SK-N-SH (cell line): ENCODE measurements around the gene TMEM255B. TPM values are rescaled to one million over a fixed set of nuclear protein-coding genes. Genes with fewer than 3 reads are reported as not detected.

Experiments
- CTCF ChIA-PET: fragments of 300-600, 350-600 bp; formaldehyde crosslinking; extraction: SDS; loops from one replicate; lab custom pipeline; 2021; lab: Yijun Ruan, JAX
- POLR2A ChIA-PET: fragments of 350-600 bp; sonication (Branson Sonifier 250); formaldehyde crosslinking; extraction: SDS; loops from one replicate; lab custom pipeline; 2020; ENCODE audit warnings: antibody characterized with exemption, inconsistent platforms; lab: Yijun Ruan, JAX
- DNase-seq: peaks from one replicate; pipeline ENCODE4 v3.0.0; 2012
- H2AFZ ChIP-seq: fragments of 200-600 bp; sonication (generic); 2 replicates; pipeline ENCODE4 v1.8.1; 2016; ENCODE audit warnings: antibody characterized with exemption, mild to moderate bottlenecking, low read depth
- H3F3A ChIP-seq: fragments of 200-600 bp; sonication (generic); replicated peaks from 2 replicates; pipeline ENCODE3; 2016; ENCODE audit warnings: antibody characterized with exemption, mild to moderate bottlenecking; ENCODE audit not compliant: insufficient read depth
- H3K27ac ChIP-seq, 2 experiments: fragments of 200-500 bp in 1 of 2; fragments of 200-600 bp in 1 of 2; sonication (Bioruptor generic) in 1 of 2; sonication (generic), shearing (Covaris generic) in 1 of 2; 2 replicates each; pipeline versions ENCODE4 v1.5.1 to v1.6.1; 2014 to 2016; ENCODE audit warnings: low read depth in 2 of 2, inconsistent platforms in 1 of 2, low read length in 1 of 2, mild to moderate bottlenecking in 1 of 2, mixed read lengths in 1 of 2
- H3K27me3 ChIP-seq: fragments of 200-600 bp; sonication (generic), shearing (Covaris generic); 2 replicates; pipeline ENCODE4 v1.6.1; 2016; ENCODE audit warnings: mixed run types; ENCODE audit not compliant: insufficient read depth
- H3K36me3 ChIP-seq, 2 experiments: fragments of 200-500 bp in 1 of 2; fragments of 200-600 bp in 1 of 2; sonication (Bioruptor generic) in 1 of 2; sonication (generic) in 1 of 2; replicated peaks in 1 of 2; 2 replicates each; pipeline versions ENCODE3 to v1.5.1; 2014 to 2016; ENCODE audit warnings: low read length in 1 of 2, mild to moderate bottlenecking in 1 of 2; ENCODE audit not compliant: insufficient read depth in 2 of 2, control insufficient read depth in 1 of 2
- H3K4me1 ChIP-seq, 2 experiments: fragments of 200-500 bp in 1 of 2; fragments of 200-600 bp in 1 of 2; sonication (Bioruptor generic) in 1 of 2; sonication (generic), shearing (Covaris generic) in 1 of 2; 2 replicates each; pipeline versions ENCODE4 v1.5.1 to v1.6.1; 2014 to 2016; ENCODE audit warnings: low read depth in 1 of 2, low read length in 1 of 2, mixed run types in 1 of 2; ENCODE audit not compliant: insufficient read depth in 2 of 2, control insufficient read depth in 1 of 2
- H3K4me2 ChIP-seq: fragments of 200-600 bp; sonication (generic), shearing (Covaris generic); 2 replicates; pipeline ENCODE4 v1.6.1; 2017; ENCODE audit warnings: mixed run types
- H3K4me3 ChIP-seq, 2 experiments: fragments of 200-500 bp in 1 of 2; fragments of 200-600 bp in 1 of 2; sonication (Bioruptor generic) in 1 of 2; sonication (generic), shearing (Covaris generic) in 1 of 2; 2 replicates each; pipeline versions ENCODE4 v1.5.1 to v1.8.1; 2014 to 2016; ENCODE audit warnings: low read depth in 2 of 2, inconsistent platforms in 1 of 2, low read length in 1 of 2, mild to moderate bottlenecking in 1 of 2, mixed read lengths in 1 of 2, moderate library complexity in 1 of 2
- H3K79me2 ChIP-seq: fragments of 200-600 bp; sonication (generic); 2 replicates; pipeline ENCODE4 v1.8.1; 2017; ENCODE audit warnings: mild to moderate bottlenecking; ENCODE audit not compliant: insufficient read depth
- H3K9ac ChIP-seq: fragments of 200-600 bp; sonication (generic); 2 replicates; pipeline ENCODE4 v1.6.1; 2017; ENCODE audit warnings: mixed run types
- H3K9me2 ChIP-seq: fragments of 200-600 bp; sonication (generic); 2 replicates; pipeline ENCODE4 v1.6.1; 2017; ENCODE audit warnings: mixed run types
- H3K9me3 ChIP-seq: fragments of 200-600 bp; sonication (generic); 2 replicates; pipeline ENCODE4 v1.6.1; 2017; ENCODE audit warnings: mixed run types, mild to moderate bottlenecking, moderate library complexity
- H4K20me1 ChIP-seq: fragments of 200-600 bp; sonication (generic); 2 replicates; pipeline ENCODE4 v1.6.1; 2017; ENCODE audit warnings: mild to moderate bottlenecking, mixed run types; ENCODE audit not compliant: insufficient read depth
- CTCF ChIP-seq: fragments of 200-600 bp; sonication (generic); IDR thresholded peaks from 2 replicates; pipeline ENCODE4 v1.6.1; 2017; ENCODE audit warnings: antibody characterized with exemption, mild to moderate bottlenecking, moderate library complexity
- ELF1 ChIP-seq: IDR thresholded peaks from 2 replicates; pipeline ENCODE4 v1.4.0; 2012
- EZH2phosphoT487 ChIP-seq: fragments of 200-600 bp; sonication (generic); IDR thresholded peaks from 2 replicates; pipeline ENCODE4 v1.6.1; 2017; ENCODE audit warnings: low read depth, mixed run types, mild to moderate bottlenecking, antibody characterized with exemption, moderate library complexity, borderline replicate concordance
- FOSL2 ChIP-seq: IDR thresholded peaks from 2 replicates; pipeline ENCODE4 v1.4.0; 2012; ENCODE audit warnings: low read depth, mild to moderate bottlenecking, moderate library complexity, borderline replicate concordance
- FOXJ3 ChIP-seq: sonication (generic); formaldehyde crosslinking; IDR thresholded peaks from 2 replicates; pipeline ENCODE4 v1.5.1; 2020; ENCODE audit warnings: mild to moderate bottlenecking, missing genetic modification reagents
- GABPA ChIP-seq: IDR thresholded peaks from 2 replicates; pipeline ENCODE4 v1.4.0; 2012; ENCODE audit warnings: low read depth, mild to moderate bottlenecking
- GATA2 ChIP-seq: sonication (generic); formaldehyde crosslinking; IDR thresholded peaks from 2 replicates; pipeline ENCODE4 v1.5.0; 2020; ENCODE audit warnings: mild to moderate bottlenecking, missing genetic modification reagents
- IRF3 ChIP-seq: fragments of 150-350 bp; IDR thresholded peaks from 2 replicates; pipeline ENCODE4 v1.6.1; 2016; ENCODE audit warnings: mild to moderate bottlenecking, low read depth, low read length
- MEF2A ChIP-seq: IDR thresholded peaks from 2 replicates; pipeline ENCODE4 v1.4.0; 2012; ENCODE audit warnings: low read depth, borderline replicate concordance
- PBX3 ChIP-seq: IDR thresholded peaks from 2 replicates; pipeline ENCODE4; 2012
- RAD21 ChIP-seq: IDR thresholded peaks from 2 replicates; pipeline ENCODE4 v1.6.1; 2012; ENCODE audit warnings: mild to moderate bottlenecking, low read length
- RCOR1 ChIP-seq: fragments of 150-350 bp; IDR thresholded peaks from 2 replicates; pipeline ENCODE4 v1.6.1; 2017; ENCODE audit warnings: antibody characterized with exemption, low read length
- RXRA ChIP-seq: IDR thresholded peaks from 2 replicates; pipeline ENCODE4 v1.4.0; 2012; ENCODE audit warnings: low read depth, mild to moderate bottlenecking, borderline replicate concordance
- SIN3A ChIP-seq: IDR thresholded peaks from 2 replicates; pipeline ENCODE4 v1.6.1; 2012; ENCODE audit warnings: low read depth, mild to moderate bottlenecking, low read length, moderate library complexity, borderline replicate concordance
- SMC3 ChIP-seq: IDR thresholded peaks from 2 replicates; pipeline ENCODE4 v1.6.1; 2012; ENCODE audit warnings: low read depth, low read length, improper control_type of control experiment
- TAF1 ChIP-seq: IDR thresholded peaks from 2 replicates; pipeline ENCODE4 v1.6.1; 2012; ENCODE audit warnings: low read depth, mild to moderate bottlenecking, low read length, moderate library complexity, borderline replicate concordance
- TCF12 ChIP-seq: IDR thresholded peaks from 2 replicates; pipeline ENCODE4 v1.4.0; 2012
- TEAD4 ChIP-seq: IDR thresholded peaks from 2 replicates; pipeline ENCODE4 v1.4.0; 2012; ENCODE audit warnings: mild to moderate bottlenecking, borderline replicate concordance; ENCODE audit not compliant: insufficient read depth
- YY1 ChIP-seq: IDR thresholded peaks from 2 replicates; pipeline ENCODE4 v1.4.0; 2012; ENCODE audit warnings: low read depth, mild to moderate bottlenecking
- WGBS: methylation state at CpG from one replicate; pipeline ENCODE4 v1.1.6; 2017; ENCODE audit warnings: low lambda C conversion rate; 5-methylcytosine and 5-hydroxymethylcytosine counted together
- polyA plus RNA-seq, 3 experiments: library from polyadenylated mRNA; depleted of rRNA; stranded (reverse); fragments of >200 nt; gene quantifications; 2 replicates each; pipeline ENCODE4 v1.2.3, GENCODE V29; 2012
- TF ChIP-seq, protein P1 (sequence below): IDR thresholded peaks from 2 replicates; pipeline ENCODE4 v1.4.0; 2012; ENCODE audit warnings: low read depth, borderline replicate concordance

The TMEM255B gene
- polyA plus RNA-seq, 1 of the 3 experiments (the other 2 are of a cell fraction): 14.8 TPM

DNA sequence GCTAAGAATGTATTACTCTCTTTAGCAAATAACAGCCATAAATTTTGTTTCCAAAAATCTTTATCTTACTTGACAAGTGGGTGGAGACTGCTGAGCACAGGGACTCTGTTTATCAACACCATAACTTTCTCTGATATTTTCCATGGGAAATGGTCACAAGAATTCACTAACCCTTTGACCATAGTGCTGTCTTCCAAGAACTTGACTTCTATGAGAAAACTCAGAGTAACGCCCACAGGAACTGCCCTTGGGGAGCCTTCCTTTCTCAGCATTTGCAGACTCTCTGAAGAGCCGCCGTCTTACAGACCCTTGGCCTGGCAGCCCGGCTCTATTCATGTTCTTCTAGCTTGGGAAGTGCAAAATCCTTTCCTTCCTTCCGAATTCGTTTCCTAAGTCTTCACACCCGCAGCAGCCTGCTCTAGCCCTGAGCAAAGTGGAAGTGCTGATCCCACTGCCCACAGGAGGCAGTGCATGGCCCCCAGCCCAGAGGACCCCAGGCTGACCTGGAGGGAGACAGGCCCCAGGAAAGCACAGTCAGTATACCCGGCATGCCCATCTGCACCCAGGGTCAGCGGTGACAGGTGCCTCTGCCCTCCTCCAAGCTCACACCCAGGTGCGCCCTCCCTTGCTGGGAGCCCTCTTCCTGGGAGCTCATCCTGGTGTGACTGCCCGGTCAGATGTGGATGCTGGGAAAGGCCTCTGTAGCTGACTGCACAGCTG lies 94.7 kb downstream of the TMEM255B start:
- Histone ChIP-seq H3K79me2 (peaks cover 100% of the 10 kb centered on the region), H3K9ac (no peak overlapping the region), H2AFZ (no peak overlapping the region), H3K4me3 (no peak overlapping the region), H3K4me1 (peaks cover 9 to 27% of the 10 kb centered on the region in 2 experiments; a peak in 2 of 4 replicates), H3K27ac (peak overlapping the region in 1 of 2 experiments; percentile 24; a peak in 2 of 4 replicates), H4K20me1 (peaks cover 75% of the 10 kb centered on the region), H3K36me3 (peaks cover 0 to 12% of the 10 kb centered on the region in 2 experiments), H3K9me3 (no peaks in the 10 kb centered on the region)
- no peak for DNase-seq
- ChIA-PET POLR2A (interaction anchor here (1.6 kb wide), 1 partner anchor 14 kb away, joined by 7 read pairs; no protein-coding TSS in a partner anchor), CTCF (no interaction called here)
- 0 out of 2 replicates have a peak, but pooled peaks have one; percentile 22 for TF ChIP-seq PBX3
- TF ChIP-seq TEAD4: no peak
- TF ChIP-seq, all 33 proteins: peak for 1
- no peak overlapping the region for H3K4me2 ChIP-seq
- peaks cover 30% of the 10 kb centered on the region for H3F3A ChIP-seq
- WGBS: 96% methylated on average over 7 of the region's 11 CpGs
- H3K9me2 ChIP-seq: no peaks in the 10 kb centered on the region
- no peaks in the 10 kb centered on the region for H3K27me3 ChIP-seq

DNA sequence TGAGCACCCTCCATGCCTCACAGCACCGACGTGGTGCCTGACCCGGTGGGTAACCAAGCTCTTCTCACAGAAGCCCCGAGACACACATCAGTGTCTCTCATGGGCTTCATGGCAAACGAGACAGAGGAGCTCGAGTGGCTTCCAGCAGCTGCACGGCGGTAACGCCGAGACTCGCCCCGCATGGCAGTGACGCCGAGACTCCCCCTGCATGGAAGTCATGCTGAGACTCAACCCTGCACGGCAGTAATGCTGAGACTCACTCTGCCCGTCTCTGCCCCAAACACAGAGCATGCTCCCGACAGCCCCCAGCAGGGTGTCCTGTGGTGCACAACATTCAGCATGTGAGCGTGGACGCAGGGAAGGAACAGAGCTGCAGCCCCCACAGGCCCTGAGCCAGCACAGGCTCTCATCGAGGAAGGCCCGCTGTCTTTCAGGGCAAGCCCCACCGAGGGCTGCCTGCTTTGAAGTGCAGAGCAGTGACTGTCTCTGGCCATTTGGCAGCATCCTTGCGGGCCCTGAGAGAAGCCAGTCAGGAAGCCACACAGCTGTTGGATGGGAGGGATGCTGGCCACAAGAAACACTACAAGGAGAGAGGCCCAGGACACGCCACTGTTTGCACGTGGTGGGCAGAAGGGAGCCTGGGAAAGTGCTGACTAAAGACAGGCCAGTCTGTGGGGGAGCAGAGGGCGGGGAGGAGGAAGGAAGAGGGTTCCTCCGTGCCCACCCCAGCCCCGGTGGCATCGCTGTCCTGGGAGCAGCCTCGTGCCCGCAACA lies 95.4 kb downstream of the TMEM255B start:
- H3K9me3 ChIP-seq: no peaks in the 10 kb centered on the region
- DNase-seq: no peak
- H3K36me3 ChIP-seq: peaks cover 0 to 16% of the 10 kb centered on the region in 2 experiments
- H3F3A ChIP-seq: peaks cover 37% of the 10 kb centered on the region
- H3K27ac ChIP-seq: no peak overlapping the region; a peak in 1 of 4 replicates
- 91% methylated on average over 13 of the region's 31 CpGs for WGBS
- H2AFZ ChIP-seq: no peak overlapping the region
- H3K27me3 ChIP-seq: no peaks in the 10 kb centered on the region
- no peak overlapping the region for H3K4me3 ChIP-seq
- H3K4me2 ChIP-seq: no peak overlapping the region
- H3K9me2 ChIP-seq: no peaks in the 10 kb centered on the region
- H3K4me1 ChIP-seq: peaks cover 7 to 20% of the 10 kb centered on the region in 2 experiments; a peak in 1 of 4 replicates
- POLR2A ChIA-PET: interaction anchor here (1.6 kb wide), 1 partner anchor 15 kb away, joined by 7 read pairs; no protein-coding TSS in a partner anchor
- H3K79me2 ChIP-seq: peaks cover 100% of the 10 kb centered on the region
- H4K20me1 ChIP-seq: peaks cover 79% of the 10 kb centered on the region
- no peak overlapping the region for H3K9ac ChIP-seq
- CTCF ChIA-PET: no interaction called here
- TF ChIP-seq FOXJ3 (CRISPR knock-in tag) (no peak), TAF1 (no peak), EZH2phosphoT487 (no peak), IRF3 (no peak), GABPA (no peak), CTCF (no peak), GATA2 (CRISPR knock-in tag) (no peak), ELF1 (no peak), TEAD4 (no peak), MEF2A (no peak), RCOR1 (no peak), TCF12 (no peak), RAD21 (no peak), RXRA (no peak), SIN3A (no peak), FOSL2 (no peak), YY1 (no peak), SMC3 (no peak)
- TF ChIP-seq, protein P1, sequence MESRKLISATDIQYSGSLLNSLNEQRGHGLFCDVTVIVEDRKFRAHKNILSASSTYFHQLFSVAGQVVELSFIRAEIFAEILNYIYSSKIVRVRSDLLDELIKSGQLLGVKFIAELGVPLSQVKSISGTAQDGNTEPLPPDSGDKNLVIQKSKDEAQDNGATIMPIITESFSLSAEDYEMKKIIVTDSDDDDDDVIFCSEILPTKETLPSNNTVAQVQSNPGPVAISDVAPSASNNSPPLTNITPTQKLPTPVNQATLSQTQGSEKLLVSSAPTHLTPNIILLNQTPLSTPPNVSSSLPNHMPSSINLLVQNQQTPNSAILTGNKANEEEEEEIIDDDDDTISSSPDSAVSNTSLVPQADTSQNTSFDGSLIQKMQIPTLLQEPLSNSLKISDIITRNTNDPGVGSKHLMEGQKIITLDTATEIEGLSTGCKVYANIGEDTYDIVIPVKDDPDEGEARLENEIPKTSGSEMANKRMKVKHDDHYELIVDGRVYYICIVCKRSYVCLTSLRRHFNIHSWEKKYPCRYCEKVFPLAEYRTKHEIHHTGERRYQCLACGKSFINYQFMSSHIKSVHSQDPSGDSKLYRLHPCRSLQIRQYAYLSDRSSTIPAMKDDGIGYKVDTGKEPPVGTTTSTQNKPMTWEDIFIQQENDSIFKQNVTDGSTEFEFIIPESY: no peak
